Stimulated activated CD8-positive, alpha-beta memory T cell treated with anti-CD3 and anti-CD28 coated beads, Interleukin-4, amount 100 ng/mL, for 48 hours (primary cell): ENCODE results near the gene TLCD1.

Experiments
- DNase-seq: peaks from one replicate; pipeline ENCODE4 v3.0.0-alpha.2; 2020

Gene TLCD1

GRCh38 chr17:28675490-28675889, 50.5 kb downstream of the TLCD1 start:
- no peak for DNase-seq
